ENCODE results near the gene PRR13. TPM values are rescaled to one million over a fixed set of nuclear protein-coding genes. Genes with fewer than 3 reads are reported as not detected.
A peak's percentile ranks its signal among the peaks of the same experiment; 100 is the strongest.
"Not testable (repeated sequence)": the region's sequence is repeated elsewhere in the genome, so short reads cannot be mapped to it uniquely, and the experiment has no call there.

PRR13 gene
- total RNA-seq, result 10 to 100 TPM; 24.9 to 72.9 (median 51.1) TPM

- Histone ChIP-seq H3K36me3 (peaks cover 0 to 31% (median 9%) of the 10 kb centered on the region in 3 donors), H3K4me3 (peak within 1 kb of the TSS; percentile 68 to 85 (median 74)), H3K4me1 (peaks cover 12 to 51% (median 15%) of the 10 kb centered on the region in 3 donors), H3K9me3 (no peaks in the 10 kb centered on the region), H3K27ac (peak within 1 kb of the TSS; percentile 84 to 95 (median 94)), H3K27me3 (no peaks in the 10 kb centered on the region)
- TF ChIP-seq POLR2A (IDR thresholded peaks at IDR 0.05) (peak in 3 of 4 donors; percentile 74 to 94 (median 90)), CTCF (IDR thresholded peaks at IDR 0.05) (peak in 1 of 6 experiments; percentile 5)
- intact Hi-C loops (cut with DNase I), result no loop called here
- WGBS, 2 donors, result 2 to 4% methylated on average over 18 to 21 of the region's 31 CpGs
- DNase-seq, result peak; percentile 95
Observed at GRCh38 chr12:53441040-53441833, at the start of gene PRR13. TSS of gene PRR13 (plus strand) at chr12:53441734. CDS start at chr12:53442715, 981 bp downstream.

- Histone ChIP-seq H3K4me1 (peaks cover 0 to 35% (median 9%) of the 10 kb centered on the region in 3 donors), H3K36me3 (peaks cover 0 to 87% (median 7%) of the 10 kb centered on the region in 3 donors), H3K27me3 (no peaks in the 10 kb centered on the region), H3K4me3 (no peak overlapping the region), H3K27ac (no peak overlapping the region), H3K9me3 (no peaks in the 10 kb centered on the region)
- no peak for DNase-seq
- TF ChIP-seq POLR2A (IDR thresholded peaks at IDR 0.05), result no peak
- TF ChIP-seq CTCF (IDR thresholded peaks at IDR 0.05), result no peak
- WGBS, 2 donors, result 66 to 77% methylated on average over 5 to 7 of the region's 7 CpGs
- intact Hi-C loops (cut with DNase I), result no loop called here
Observed at GRCh38 chr12:53399896-53400295, 41.6 kb upstream of the PRR13 start.

DNA sequence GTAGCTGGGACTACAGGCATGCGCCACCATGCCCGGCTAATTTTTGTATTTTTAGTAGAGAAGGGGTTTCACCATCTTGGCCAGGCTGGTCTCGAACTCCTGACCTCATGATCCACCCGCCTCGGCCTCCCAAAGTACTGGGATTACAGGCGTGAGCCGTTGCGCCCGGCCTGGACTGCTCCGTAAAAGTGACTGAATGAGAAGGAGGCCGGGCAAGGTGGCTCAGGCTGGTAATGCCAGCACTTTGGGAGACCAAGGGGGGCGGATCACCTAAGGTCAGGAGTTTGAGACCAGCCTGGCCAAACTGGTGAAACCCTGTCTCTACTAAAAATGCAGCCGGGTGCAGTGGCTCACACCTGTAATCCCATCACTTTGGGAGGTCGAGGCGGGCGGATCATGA is 39.2 kb upstream of the PRR13 start:
- H3K27me3 ChIP-seq; H3K27ac ChIP-seq; intact Hi-C loops (cut with DNase I); DNase-seq; H3K9me3 ChIP-seq; H3K4me3 ChIP-seq: not testable (repeated sequence)
- H3K4me1 ChIP-seq, result peaks cover 0 to 20% (median 9%) of the 10 kb centered on the region in 3 donors
- 95 to 100% methylated on average over 5 to 11 of the region's 16 CpGs for WGBS, 2 donors
- peaks cover 5 to 86% (median 19%) of the 10 kb centered on the region in 3 donors for H3K36me3 ChIP-seq

DNA sequence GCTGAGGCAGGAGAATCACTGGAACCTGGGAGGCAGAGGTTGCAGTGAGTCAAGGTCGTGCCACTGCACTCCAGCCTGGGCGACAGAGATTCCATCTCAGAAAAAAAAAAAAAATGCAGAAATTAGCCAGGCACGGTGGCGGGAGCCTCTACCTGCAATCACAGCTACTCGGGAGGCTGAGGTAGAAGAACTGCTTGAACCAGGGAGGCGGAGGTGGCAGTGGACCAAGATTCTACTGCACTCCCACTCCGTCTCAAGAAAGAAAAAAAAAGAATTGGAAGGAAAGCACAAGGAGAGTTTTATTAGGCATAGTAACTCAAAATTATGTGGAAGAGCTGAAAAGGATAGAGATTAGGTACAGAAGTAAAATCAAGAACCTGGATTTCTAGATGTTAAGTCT is 38.7 kb upstream of the PRR13 start:
- H3K4me3 ChIP-seq, result no peak overlapping the region
- H3K27ac ChIP-seq, result no peak overlapping the region
- WGBS, 2 donors, result 85 to 88% methylated on average over 7 of the region's 7 CpGs
- H3K27me3 ChIP-seq, result no peaks in the 10 kb centered on the region
- intact Hi-C loops (cut with DNase I), result no loop called here
- no peaks in the 10 kb centered on the region for H3K9me3 ChIP-seq
- no peak for DNase-seq
- H3K36me3 ChIP-seq, result peaks cover 10 to 86% (median 24%) of the 10 kb centered on the region in 3 donors
- TF ChIP-seq CTCF (IDR thresholded peaks at IDR 0.05), result no peak
- no peak for TF ChIP-seq POLR2A (IDR thresholded peaks at IDR 0.05)
- peaks cover 0 to 15% (median 6%) of the 10 kb centered on the region in 3 donors for H3K4me1 ChIP-seq

GRCh38 chr12:53410951-53411350 is 30.6 kb upstream of the PRR13 start:
- Histone ChIP-seq H3K27ac (no peak overlapping the region), H3K36me3 (peaks cover 27 to 94% (median 44%) of the 10 kb centered on the region in 3 donors), H3K4me1 (peaks cover 0 to 37% (median 6%) of the 10 kb centered on the region in 3 donors), H3K9me3 (no peaks in the 10 kb centered on the region), H3K27me3 (no peaks in the 10 kb centered on the region), H3K4me3 (no peak overlapping the region)
- WGBS, 2 donors, result 92 to 95% methylated on average over 5 of the region's 5 CpGs
- DNase-seq, result no peak
- intact Hi-C loops (cut with DNase I), result no loop called here
- TF ChIP-seq POLR2A (IDR thresholded peaks at IDR 0.05) (no peak), CTCF (IDR thresholded peaks at IDR 0.05) (no peak)

All from esophagus squamous epithelium (tissue), 5 donors.